Myometrial cell (primary cell): ENCODE data around the gene BRME1. TPM values are rescaled to one million over a fixed set of nuclear protein-coding genes. Genes with fewer than 3 reads are reported as not detected.

ENCODE experiments used
- total RNA-seq: library from RNA; depleted of rRNA; stranded (reverse); fragments of >200 nt; gene quantifications from 2 replicates; pipeline ENCODE4 v1.2.3, GENCODE V29; 2015

Gene BRME1
- under 0.01 TPM in 1 of 2 replicates, not detected in the other for total RNA-seq

GRCh38 chr19:13905634-13906520 lies at the start of gene BRME1, which contains the start of gene CC2D1A:
TSS of gene BRME1 (minus strand) at chr19:13906117. CDS start at chr19:13904892, 1,225 bp downstream.
TSS of gene CC2D1A (plus strand) at chr19:13906201. CDS start at chr19:13906442, 241 bp downstream.

GRCh38 chr19:13952154-13952930 lies 46.4 kb upstream of the BRME1 start, which contains the start of gene DCAF15:
TSS of gene DCAF15 (plus strand) at chr19:13952509. CDS start at chr19:13952513, 4 bp downstream.

GRCh38 chr19:13938301-13939064 lies 32.6 kb upstream of the BRME1 start, which contains the start of gene PODNL1:
TSS of gene PODNL1 (minus strand) at chr19:13938417. CDS start at chr19:13938181, 236 bp downstream.

GRCh38 chr19:13876834-13877233 lies 29.1 kb downstream of the BRME1 start, which contains the start of gene NANOS3:
TSS of gene NANOS3 (plus strand) at chr19:13877134. CDS start at chr19:13877249, 115 bp downstream.

Other genes starting within 250 kb of the BRME1 start
- 37.5 and 41.3 TPM in 2 replicates for gene MRI1, start 141.6 kb downstream of the BRME1 start, total RNA-seq
- 184 and 219 TPM in 2 replicates for gene C19orf53, start 131.7 kb downstream of the BRME1 start, total RNA-seq
- 2.9 and 3.5 TPM in 2 replicates for gene ZSWIM4, start 110.7 kb downstream of the BRME1 start, total RNA-seq
- not detected in 2 replicates for gene NANOS3, start 29.0 kb downstream of the BRME1 start, total RNA-seq
- gene CC2D1A, start 84 bp upstream of the BRME1 start, total RNA-seq: 24.1 and 37.2 TPM in 2 replicates
- 0.29 and 8.9 TPM in 2 replicates for gene PODNL1, start 32.3 kb upstream of the BRME1 start, total RNA-seq
- 20.7 and 34.3 TPM in 2 replicates for gene DCAF15, start 46.4 kb upstream of the BRME1 start, total RNA-seq
- 3.7 and 6.7 TPM in 2 replicates for gene RFX1, start 100.2 kb upstream of the BRME1 start, total RNA-seq
- gene RLN3, start 122.0 kb upstream of the BRME1 start, total RNA-seq: not detected in 2 replicates
- 14.4 and 15.3 TPM in 2 replicates for gene IL27RA, start 125.6 kb upstream of the BRME1 start, total RNA-seq
- not detected in 2 replicates for gene PALM3, start 156.0 kb upstream of the BRME1 start, total RNA-seq
- gene MISP3, start 166.7 kb upstream of the BRME1 start, total RNA-seq: 0.29 and 0.35 TPM in 2 replicates
- not detected in 2 replicates for gene C19orf67, start 179.7 kb upstream of the BRME1 start, total RNA-seq
- gene SAMD1, start 184.6 kb upstream of the BRME1 start, total RNA-seq: 25.9 and 70.1 TPM in 2 replicates
- gene PRKACA, start 211.6 kb upstream of the BRME1 start, total RNA-seq: 89.7 and 93.2 TPM in 2 replicates
- 37.4 and 40.9 TPM in 2 replicates for gene ASF1B, start 230.5 kb upstream of the BRME1 start, total RNA-seq